ENCODE measurements around the gene CACNA2D2. TPM values are rescaled to one million over a fixed set of nuclear protein-coding genes. Genes with fewer than 3 reads are reported as not detected.

Gene CACNA2D2
- total and polyA plus RNA-seq, 2 of the 8 experiments (the other 6 are each of a cell fraction or from before 2014, with no cell fraction given), result 14.1 to 25.0 TPM

DNA sequence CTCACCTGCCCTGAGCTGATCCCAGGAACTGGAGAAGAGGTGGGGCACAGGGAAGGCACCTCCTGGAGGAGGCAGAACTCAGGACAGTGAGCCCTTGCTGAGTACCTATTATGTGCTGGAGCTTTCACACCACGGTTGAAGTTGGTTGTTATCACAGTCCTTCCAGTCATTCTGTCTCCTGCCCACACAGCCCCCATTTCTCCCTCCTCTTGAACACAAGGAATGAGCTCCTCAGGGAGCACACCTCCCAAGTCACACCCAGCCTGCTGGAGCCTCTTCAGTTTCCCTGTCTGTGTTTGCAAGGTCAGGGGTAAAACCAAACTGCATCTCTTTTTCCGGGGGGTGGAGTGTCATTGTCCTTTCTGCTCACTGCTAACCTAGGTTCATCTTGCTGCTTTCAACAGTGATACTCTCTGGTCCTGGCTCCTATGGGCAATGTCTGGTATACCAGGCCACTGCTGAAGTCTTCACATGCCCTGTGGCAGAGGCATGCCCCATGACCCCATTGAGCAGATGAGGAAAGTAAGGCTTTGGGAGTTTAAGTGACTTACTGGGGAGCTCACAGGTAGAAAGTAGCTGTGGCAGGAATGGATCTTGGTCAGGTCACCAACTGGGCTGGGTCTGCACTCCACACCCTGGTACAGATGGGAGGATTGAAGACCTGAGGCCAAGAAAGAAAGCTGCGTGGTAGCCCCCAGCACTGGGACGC lies 34.1 kb upstream of the CACNA2D2 start:
- Histone ChIP-seq H3K4me1 (replicated peaks in 1 of 4; ENCODE audit: control insufficient read depth in 3 of 4, insufficient read depth in 4 of 4, low read length in 3 of 4) (peaks cover 6 to 18% (median 12%) of the 10 kb centered on the region in 4 experiments), H3K27me3 (replicated peaks in 1 of 4; ENCODE audit: control insufficient read depth in 3 of 4, extremely low read depth in 1 of 4, insufficient read depth in 3 of 4, low read length in 3 of 4) (peaks cover 0 to 2% (median 0%) of the 10 kb centered on the region in 4 experiments; a peak in 2 of 7 replicates), H3K4me3 (ENCODE audit: extremely low read depth in 1 of 4, insufficient read depth in 2 of 4, low read depth in 3 of 4, low read length in 4 of 4) (no peak overlapping the region), H4K20me1 (replicated peaks in 1 of 2; ENCODE audit: control insufficient read depth in 1 of 2, insufficient read depth in 2 of 2, low read length in 2 of 2) (no peaks in the 10 kb centered on the region), H3K9ac (replicated peaks in 1 of 4; ENCODE audit: extremely low read depth in 1 of 4, low read depth in 3 of 4, low read length in 3 of 4) (no peak overlapping the region), H2BK12ac (ENCODE audit: low read depth, low read length) (peak overlapping the region; percentile 84; the same call in 1 of the 2 replicates), H3K23me2 (ENCODE audit: low read depth, low read length) (no peaks in the 10 kb centered on the region; the same call in 1 of the 2 replicates), H3K36me3 (ENCODE audit: control insufficient read depth in 2 of 4, insufficient read depth in 4 of 4, low read length in 3 of 4) (no peaks in the 10 kb centered on the region), H2AK5ac (ENCODE audit: low read depth, low read length) (no peak overlapping the region), H2BK120ac (replicated peaks; ENCODE audit: low read depth, low read length) (no peak overlapping the region), H3K23ac (ENCODE audit: insufficient read length) (no peak overlapping the region), H2AFZ (ENCODE audit: low read length) (no peak overlapping the region), H3K27ac (ENCODE audit: low read depth, low read length) (no peak overlapping the region), H4K8ac (ENCODE audit: extremely low read depth, insufficient read depth, low read length) (no peak overlapping the region; the same call in 1 of the 2 replicates), H3K4me2 (ENCODE audit: insufficient read depth in 1 of 2, low read depth in 2 of 2, low read length in 2 of 2) (no peak overlapping the region), H3K79me1 (ENCODE audit: low read depth, low read length) (no peaks in the 10 kb centered on the region), H3K14ac (ENCODE audit: insufficient read length) (no peak overlapping the region), H3K4ac (replicated peaks; ENCODE audit: insufficient read length, low read depth, low read length) (no peak overlapping the region), H3K18ac (ENCODE audit: extremely low read depth, low read length) (peak overlapping the region; percentile 90), H3K56ac (replicated peaks; ENCODE audit: insufficient read length, low read depth, low read length) (no peak overlapping the region), H4K5ac (ENCODE audit: insufficient read length, low read depth, low read length) (no peak overlapping the region), H3K9me3 (ENCODE audit: insufficient read depth in 2 of 2, low read depth in 1 of 2, low read length in 1 of 2) (no peaks in the 10 kb centered on the region), H2BK20ac (ENCODE audit: low read length) (0 out of 2 replicates have a peak overlapping the region, but pooled peaks have one; percentile 48), H3K79me2 (ENCODE audit: control insufficient read depth in 1 of 2, insufficient read depth in 2 of 2, low read length in 2 of 2) (no peaks in the 10 kb centered on the region), H4K91ac (replicated peaks; ENCODE audit: insufficient read length, low read length) (no peak overlapping the region), H2BK5ac (ENCODE audit: low read depth, low read length) (peak overlapping the region; percentile 44; the same call in 1 of the 2 replicates), H2BK15ac (ENCODE audit: low read length) (peak overlapping the region; percentile 40)
- TF ChIP-seq EGR1 (IDR thresholded peaks at IDR 0.05; ENCODE audit: borderline replicate concordance, low read depth, low read length) (no peak), CREB1 (IDR thresholded peaks at IDR 0.05) (no peak), CHD2 (IDR thresholded peaks at IDR 0.05; ENCODE audit: low read length) (no peak), RFX5 (IDR thresholded peaks at IDR 0.05; ENCODE audit: borderline replicate concordance, low read depth, low read length) (no peak), GABPA (IDR thresholded peaks at IDR 0.05; ENCODE audit: borderline replicate concordance, insufficient read depth, low read length) (no peak), RXRA (IDR thresholded peaks at IDR 0.05; ENCODE audit: insufficient read depth, low read depth, low read length) (no peak), YY1 (IDR thresholded peaks at IDR 0.05; ENCODE audit: low read depth, low read length) (no peak)
- DNase-seq (ENCODE audit: low read depth in 1 of 2, low spot score in 2 of 2) (no peak), FAIRE-seq (no peak)
- ChIA-PET CTCF (ENCODE audit: partially characterized antibody) (interaction anchor here (0.8 to 24.6 kb wide), 12 partner anchors 14 to 188 kb away, joined by 3 to 473 read pairs (median 15); partner anchors contain the start of gene CACNA2D2), POLR2A (ENCODE audit: partially characterized antibody) (interaction anchor here (1.1 to 1.5 kb wide), 2 partner anchors 14 to 167 kb away, joined by 3 to 6 read pairs; no protein-coding TSS in a partner anchor)
- WGBS, 2 experiments (ENCODE audit: extremely low coverage in 1 of 2, insufficient coverage in 1 of 2, insufficient read length in 1 of 2, insufficient replicate concordance in 2 of 2, low coverage in 1 of 2, low lambda C conversion rate in 2 of 2, missing lambda C conversion rate in 1 of 2), result 89% methylated on average over 4 of the region's 4 CpGs; no CpG with 5 or more reads in 1 of the 2 experiments

All from H1 (cell line).